K562 (cell line): ENCODE measurements around the gene LRGUK. TPM values are rescaled to one million over a fixed set of nuclear protein-coding genes. Genes with fewer than 3 reads are reported as not detected.
A peak's percentile ranks its signal among the peaks of the same experiment; 100 is the strongest.

Experiments used
- ATAC-seq: fragments of 200-7000 bp; cut with Tn5 transposase; 3 replicates; pipeline ENCODE4 v1.9.1; 2020; ENCODE audit warnings: moderate library complexity
- BruUV-seq: library from RNA; stranded (reverse); fragments of 400-500 nt; replicated peaks from 2 replicates; lab custom pipeline; 2021; lab: Mats Ljungman, UMichigan
- CTCF ChIA-PET: fragments of 300-600 bp; formaldehyde crosslinking; extraction: SDS; loops from one replicate; lab custom pipeline; 2021; ENCODE audit warnings: low intra/inter-chr PET ratio; lab: Yijun Ruan, JAX
- POLR2A ChIA-PET: fragments of 300-600, 350-650 bp; sonication (Branson Sonifier 250); formaldehyde crosslinking; extraction: SDS; loops from one replicate; lab custom pipeline; 2021; ENCODE audit warnings: antibody characterized with exemption, inconsistent platforms; lab: Yijun Ruan, JAX
- DNase-seq, 4 experiments: peaks; one replicate each; pipeline versions ENCODE4 v3.0.0 to v3.0.0-alpha.2; 2011 to 2018; ENCODE audit warnings: low spot score in 3 of 4, mixed read lengths in 3 of 4; ENCODE audit errors: extremely low read depth in 1 of 4
- FAIRE-seq: peaks from 2 replicates; lab custom pipeline; 2011; peaks lifted over from hg19 to GRCh38; lab: Jason Lieb, UNC
- H2AFZ ChIP-seq: 2 replicates; pipeline ENCODE4 v1.6.0; 2011; ENCODE audit warnings: low read depth, low read length, control low read depth, inconsistent platforms
- H3K27ac ChIP-seq: fragments of 200-600 bp; 3 replicates; pipeline ENCODE4 v1.8.0; 2011; ENCODE audit warnings: low read depth, mild to moderate bottlenecking, control low read depth, inconsistent platforms, low read length, moderate library complexity, mixed read lengths; ENCODE audit errors: extremely low read depth
- H3K27me3 ChIP-seq, 2 experiments: fragments of 300-600 bp in 1 of 2; 2 replicates in 1 of 2; 3 replicates in 1 of 2; pipeline versions ENCODE4 v1.6.0 to v1.8.0; 2011; ENCODE audit warnings: inconsistent platforms in 2 of 2, low read length in 2 of 2, mild to moderate bottlenecking in 1 of 2, mixed read lengths in 1 of 2, moderate library complexity in 1 of 2; ENCODE audit not compliant: control insufficient read depth in 2 of 2, insufficient read depth in 2 of 2
- H3K36me3 ChIP-seq: fragments of 300-600 bp; 3 replicates; pipeline ENCODE4 v1.8.0; 2011; ENCODE audit warnings: mild to moderate bottlenecking, low read length, inconsistent platforms; ENCODE audit not compliant: control insufficient read depth, insufficient read depth
- H3K4me1 ChIP-seq, 2 experiments: fragments of 200-600 bp in 1 of 2; replicated peaks in 1 of 2; 2 replicates in 1 of 2; 3 replicates in 1 of 2; pipeline versions ENCODE4 v1.5.1 to v1.8.0; 2011; ENCODE audit warnings: inconsistent platforms in 2 of 2, low read length in 2 of 2, mild to moderate bottlenecking in 1 of 2, mixed read lengths in 1 of 2, moderate library complexity in 1 of 2; ENCODE audit not compliant: control insufficient read depth in 2 of 2, insufficient read depth in 2 of 2
- H3K4me2 ChIP-seq: 2 replicates; pipeline ENCODE4 v1.6.1; 2011; ENCODE audit warnings: low read length, control low read depth, inconsistent platforms, mixed read lengths; ENCODE audit not compliant: insufficient read depth
- H3K4me3 ChIP-seq: fragments of 200-600 bp; sonication (generic), shearing (Covaris generic); 2 replicates; pipeline ENCODE4 v1.5.1; 2016; ENCODE audit warnings: control low read depth, inconsistent platforms
- H3K79me2 ChIP-seq: fragments of 200-600 bp; 3 replicates; pipeline ENCODE4 v1.8.0; 2011; ENCODE audit warnings: low read length, inconsistent platforms; ENCODE audit not compliant: control insufficient read depth, insufficient read depth
- H3K9ac ChIP-seq, 2 experiments: 2 replicates each; pipeline versions ENCODE4 v1.6.0 to v1.6.1; 2011; ENCODE audit warnings: low read depth in 2 of 2, low read length in 2 of 2, control low read depth in 1 of 2, inconsistent platforms in 1 of 2, mild to moderate bottlenecking in 1 of 2, mixed read lengths in 1 of 2; ENCODE audit not compliant: insufficient read depth in 1 of 2
- H3K9me1 ChIP-seq: one replicate; pipeline ENCODE4 v1.6.0; 2011; ENCODE audit warnings: inconsistent platforms, mild to moderate bottlenecking, low read length, moderate library complexity; ENCODE audit not compliant: control insufficient read depth, insufficient read depth
- H3K9me3 ChIP-seq: replicated peaks from 2 replicates; pipeline ENCODE4 v1.5.1; 2011; ENCODE audit warnings: low read depth, low read length, inconsistent platforms; ENCODE audit not compliant: control insufficient read depth, insufficient read depth
- H4K20me1 ChIP-seq: replicated peaks from 2 replicates; pipeline ENCODE4 v1.6.1; 2011; ENCODE audit warnings: low read length, inconsistent platforms, mixed read lengths; ENCODE audit not compliant: control insufficient read depth, insufficient read depth
- EZH2 ChIP-seq: IDR thresholded peaks from 2 replicates; pipeline ENCODE4 v1.6.1; 2012; ENCODE audit warnings: low read depth, mild to moderate bottlenecking, inconsistent platforms, low read length, borderline replicate concordance
- MAFF ChIP-seq: IDR thresholded peaks from 2 replicates; pipeline ENCODE4 v1.6.1; 2012; ENCODE audit warnings: low read length, improper control_type of control experiment
- MCM5 ChIP-seq: fragments of 450-650 bp; IDR thresholded peaks from 2 replicates; pipeline ENCODE4 v1.6.1; 2016; ENCODE audit warnings: low read depth
- NFIC ChIP-seq: fragments of 450-650 bp; IDR thresholded peaks from 2 replicates; pipeline ENCODE4 v1.6.1; 2017; ENCODE audit warnings: mild to moderate bottlenecking, inconsistent platforms
- POLR3A ChIP-seq: IDR thresholded peaks from 2 replicates; pipeline ENCODE4 v1.6.1; 2011; ENCODE audit warnings: borderline replicate concordance, mild to moderate bottlenecking, moderate library complexity; ENCODE audit not compliant: insufficient read length, insufficient read depth; ENCODE audit errors: extremely low read depth
- RCOR1 ChIP-seq, 2 experiments: IDR thresholded peaks; 2 replicates each; pipeline ENCODE4 v1.6.1; 2012; ENCODE audit warnings: low read depth in 2 of 2, low read length in 2 of 2, borderline replicate concordance in 1 of 2, improper control_type of control experiment in 1 of 2
- RHOXF2B ChIP-seq: fragments of 250-450 bp; sonication (Bioruptor Pico); conservative IDR thresholded peaks from 2 replicates; pipeline ENCODE4 v1.5.1; 2021
- SNAPC5 ChIP-seq: fragments of 250-450 bp; sonication (Bioruptor Pico); IDR thresholded peaks from 2 replicates; pipeline ENCODE4 v1.8.0; 2021; ENCODE audit warnings: moderate library complexity, mild to moderate bottlenecking, inconsistent platforms
- SP1 ChIP-seq: sonication (generic); formaldehyde crosslinking; IDR thresholded peaks from 2 replicates; pipeline ENCODE4 v1.8.1; 2022; ENCODE audit warnings: mild to moderate bottlenecking, missing genetic modification reagents
- SRSF9 ChIP-seq: fragments of 200-400 bp; formaldehyde crosslinking; IDR thresholded peaks from 2 replicates; pipeline ENCODE4 v1.6.1; 2017; ENCODE audit warnings: low read depth, low read length, borderline replicate concordance
- TARDBP ChIP-seq: fragments of 450-650 bp; IDR thresholded peaks from 2 replicates; pipeline ENCODE4 v1.6.1; 2016
- TBL1XR1 ChIP-seq, 2 experiments: IDR thresholded peaks; 2 replicates each; pipeline ENCODE4 v1.6.1; 2012; ENCODE audit warnings: improper control_type of control experiment in 2 of 2, low read length in 2 of 2, mild to moderate bottlenecking in 1 of 2
- ZBTB49 ChIP-seq: sonication (generic); formaldehyde crosslinking; IDR thresholded peaks from 2 replicates; pipeline ENCODE4 v1.8.0; 2022; ENCODE audit warnings: missing genetic modification reagents, mild to moderate bottlenecking, borderline replicate concordance
- ZMIZ1 ChIP-seq, 2 experiments: fragments of 150-350 bp in 1 of 2; IDR thresholded peaks; 2 replicates each; pipeline ENCODE4 v1.6.1; 2012 to 2016; ENCODE audit warnings: low read depth in 2 of 2, low read length in 2 of 2, mild to moderate bottlenecking in 1 of 2, moderate library complexity in 1 of 2
- ZNF277 ChIP-seq: fragments of 250-450 bp; sonication (Bioruptor Pico); IDR thresholded peaks from 2 replicates; pipeline ENCODE4 v1.8.0; 2022; ENCODE audit warnings: inconsistent platforms, mild to moderate bottlenecking, moderate library complexity, borderline replicate concordance
- ZNF76 ChIP-seq: fragments of 250-450 bp; sonication (Bioruptor Pico); IDR thresholded peaks from 2 replicates; pipeline ENCODE4 v1.4.0; 2020; ENCODE audit warnings: mild to moderate bottlenecking, moderate library complexity, borderline replicate concordance
- WGBS: fragments of 100-300 bp; shearing (Covaris generic); methylation state at CpG from one replicate; pipeline ENCODE4 v1.1.6; 2016; ENCODE audit warnings: low coverage, mixed read lengths; ENCODE audit not compliant: insufficient coverage; ENCODE audit errors: missing lambda C conversion rate; 5-methylcytosine and 5-hydroxymethylcytosine counted together
- in situ Hi-C: fragments of 300-500 bp; cut with MboI; formaldehyde crosslinking; loops from 4 replicates; pipeline ENCODE4 v1.15.0; 2018; ENCODE audit warnings: inconsistent platforms, mixed read lengths
- intact Hi-C: fragments of 100-400 bp; cut with micrococcal nuclease; formaldehyde crosslinking; loops from 2 replicates; pipeline ENCODE4 v1.14.2; 2022
- polyA plus RNA-seq, 8 experiments: library from polyadenylated mRNA; depleted of rRNA in 4 of 8; stranded (reverse) in 5 of 8; unstranded in 3 of 8; fragments of >200 nt; fragmentation: Nextera tagmentation in 2 of 8; fragmentation: Illumina TruSeq in 1 of 8; extraction: Ambion mirVana in 2 of 8; extraction: Trizol in 1 of 8; gene quantifications; 2 replicates each; pipeline versions ENCODE4 v1.2.1 to v1.2.3, GENCODE V29; 2011 to 2014; ENCODE audit warnings: inconsistent platforms in 1 of 8, missing spikeins in 1 of 8
- total RNA-seq, 7 experiments: library from RNA; depleted of rRNA in 6 of 7; stranded (reverse); fragments of >200 nt in 6 of 7; fragmentation: Illumina TruSeq in 2 of 7; extraction: Trizol in 2 of 7; gene quantifications; 2 replicates each; pipeline versions ENCODE4 v1.2.1 to v1.2.3, GENCODE V29; 2011 to 2021; ENCODE audit warnings: low replicate concordance in 1 of 7

LRGUK gene
- total and polyA plus RNA-seq, 9 of the 15 experiments (the other 6 are each of a cell fraction or from before 2014, with no cell fraction given): 0.04 to 0.33 (median 0.18) TPM

- H3K27me3 ChIP-seq: no peaks in the 10 kb centered on the region; a peak in 2 of 5 replicates
- H3K4me3 ChIP-seq: no peak overlapping the region
- no peak for FAIRE-seq
- no peaks in the 10 kb centered on the region for H3K79me2 ChIP-seq
- no peaks in the 10 kb centered on the region for H3K9me1 ChIP-seq
- H3K36me3 ChIP-seq: no peaks in the 10 kb centered on the region
- no peak overlapping the region for H3K4me2 ChIP-seq
- no peak overlapping the region for H3K27ac ChIP-seq
- CTCF ChIA-PET: no interaction called here
- H2AFZ ChIP-seq: no peak overlapping the region; the same call in 1 of the 2 replicates
- DNase-seq: no peak
- peaks cover 0 to 15% of the 10 kb centered on the region in 2 experiments; a peak in 2 of 5 replicates for H3K4me1 ChIP-seq
- no TSS peak for BruUV-seq
- H3K9me3 ChIP-seq: no peaks in the 10 kb centered on the region
- intact Hi-C loops (no loop called here), in situ Hi-C loops (no loop called here)
- H4K20me1 ChIP-seq: no peaks in the 10 kb centered on the region
- POLR2A ChIA-PET: interaction anchor here (1.0 kb wide), 1 partner anchor 8 kb away, joined by 3 read pairs; no protein-coding TSS in a partner anchor
- no peak; the same call in 2 of the 3 replicates for ATAC-seq
- WGBS: 21% methylated on average over 6 of the region's 6 CpGs
- no peak overlapping the region for H3K9ac ChIP-seq
- no peak for TF ChIP-seq TARDBP
- no peak for TF ChIP-seq NFIC
- no peak for TF ChIP-seq POLR3A
- TF ChIP-seq ZBTB49 (CRISPR knock-in tag): no peak
- no peak for TF ChIP-seq SNAPC5 (CRISPR knock-in tag)
- no peak for TF ChIP-seq EZH2
- TF ChIP-seq ZNF76 (CRISPR knock-in tag): no peak
- TF ChIP-seq SP1: no peak
- TF ChIP-seq ZMIZ1 (IDR thresholded peaks at IDR 0.05; ENCODE audit: low read depth in 2 of 2, low read length in 2 of 2): no peak
- no peak for TF ChIP-seq ZNF277 (CRISPR knock-in tag)
- TF ChIP-seq MCM5: no peak
- peak in 1 of 2 experiments; percentile 52; a peak in 1 of 4 replicates for TF ChIP-seq RCOR1 (IDR thresholded peaks at IDR 0.05; ENCODE audit: borderline replicate concordance in 1 of 2, low read depth in 2 of 2, low read length in 2 of 2)
- TF ChIP-seq SRSF9: no peak
- TF ChIP-seq RHOXF2B (CRISPR knock-in tag): no peak
- no peak for TF ChIP-seq MAFF
- TF ChIP-seq TBL1XR1 (IDR thresholded peaks at IDR 0.05; ENCODE audit: low read length in 2 of 2): no peak
Observed at GRCh38 chr7:134284011-134284410, 156.9 kb downstream of the LRGUK start.
